Superior temporal gyrus (tissue), 1 donor: Measurements from ENCODE around the gene EPRS1.
"Not testable (repeated sequence)": the region's sequence is repeated elsewhere in the genome, so short reads cannot be mapped to it uniquely, and the experiment has no call there.

Source experiments
- DNase-seq: peaks from one replicate; pipeline ENCODE4 v3.0.0-alpha.2; 2016; ENCODE audit errors: extremely low spot score

The EPRS1 gene

GRCh38 chr1:220046052-220046930 lies at the start of gene EPRS1:
EPRS1 (minus strand) TSS chr1:220046505; CDS start chr1:220046388, 117 bp downstream.
- peak; percentile 95 for DNase-seq

- peak; percentile 80 for DNase-seq
These were observed 48.0 kb upstream of the EPRS1 start, which contains the start of gene IARS2 for GRCh38 chr1:220094016-220094911. IARS2 (plus strand) TSS chr1:220094132; CDS start chr1:220094217, 85 bp downstream.

GRCh38 chr1:220093361-220094015 lies 47.2 kb upstream of the EPRS1 start:
- DNase-seq, result peak; percentile 74

- peak; percentile 5 for DNase-seq
These were observed 46.4 kb upstream of the EPRS1 start for GRCh38 chr1:220092694-220093093.

- peak; percentile 99 for DNase-seq
These were observed 43.6 kb upstream of the EPRS1 start, which contains the start of gene BPNT1 for GRCh38 chr1:220089650-220090556. BPNT1 (minus strand) TSS chr1:220089788; CDS start chr1:220079846, 9,942 bp downstream.

GRCh38 chr1:220086261-220086686 lies 40.0 kb upstream of the EPRS1 start:
- DNase-seq, result not testable (repeated sequence)

GRCh38 chr1:220084460-220084859 lies 38.2 kb upstream of the EPRS1 start:
- DNase-seq, result no peak

- no peak for DNase-seq
These were observed 31.6 kb upstream of the EPRS1 start for GRCh38 chr1:220077887-220078286.

- peak; percentile 5 for DNase-seq
These were observed 30.8 kb upstream of the EPRS1 start for GRCh38 chr1:220076861-220077762.

GRCh38 chr1:220067269-220068204 lies 21.2 kb upstream of the EPRS1 start:
- DNase-seq, result no peak

GRCh38 chr1:220062629-220063028 lies 16.3 kb upstream of the EPRS1 start:
- no peak for DNase-seq

GRCh38 chr1:220060876-220061275 lies 14.6 kb upstream of the EPRS1 start:
- DNase-seq, result no peak

- DNase-seq, result no peak
These were observed 10.1 kb upstream of the EPRS1 start for GRCh38 chr1:220056374-220056773.

- peak; percentile 50 for DNase-seq
These were observed 801 bp downstream of the EPRS1 start for GRCh38 chr1:220045356-220046051.

- no peak for DNase-seq
These were observed 1.5 kb downstream of the EPRS1 start for GRCh38 chr1:220044678-220045355.

GRCh38 chr1:220043646-220044045 lies 2.7 kb downstream of the EPRS1 start:
- no peak for DNase-seq

GRCh38 chr1:220040028-220040596 lies 6.2 kb downstream of the EPRS1 start:
- DNase-seq, result no peak
